Activated naive CD4-positive, alpha-beta T cell treated with anti-CD3 and anti-CD28 coated beads, Interleukin-2, amount 50 U/mL, for 72 hours (primary cell): ENCODE data around the gene RFPL4A. TPM values are rescaled to one million over a fixed set of nuclear protein-coding genes. Genes with fewer than 3 reads are reported as not detected.
"Not testable (repeated sequence)": the region's sequence is repeated elsewhere in the genome, so short reads cannot be mapped to it uniquely, and the experiment has no call there.

Experiments used
- ATAC-seq, 2 donors: fragments of 150-1000 bp; cut with Tn5 transposase; 2 replicates each; pipeline ENCODE4 v1.10.0; 2021; ENCODE audit warnings: mild to moderate bottlenecking in 2 of 2, moderate library complexity in 2 of 2
- DNase-seq, 2 donors: peaks; one replicate each; pipeline ENCODE4 v3.0.0; 2021 to 2022; ENCODE audit warnings: low spot score in 2 of 2
- H3K27ac Mint-ChIP-seq, 2 donors: one replicate each; pipeline ENCODE4 v1.8.0; 2022; ENCODE audit warnings: mild to moderate bottlenecking in 2 of 2, mixed read lengths in 2 of 2
- H3K36me3 Mint-ChIP-seq, 2 donors: one replicate each; pipeline ENCODE4 v1.8.0; 2022; ENCODE audit warnings: mixed read lengths in 2 of 2
- H3K9me3 Mint-ChIP-seq, 2 donors: one replicate each; pipeline ENCODE4 v1.8.0; 2022; ENCODE audit warnings: mixed read lengths in 2 of 2
- total RNA-seq, 2 donors: library from RNA; stranded (reverse); gene quantifications; one replicate each; pipeline ENCODE4 v1.2.3, GENCODE V29; 2022

RFPL4A gene
- total RNA-seq, 2 donors from 2014 or later = not detected

GRCh38 chr19:55769632-55770031, 10.7 kb downstream of the RFPL4A start:
- ATAC-seq, H3K27ac Mint-ChIP-seq, DNase-seq: not testable (repeated sequence)
- peaks cover 13 to 14% of the 10 kb centered on the region in 2 donors for H3K9me3 Mint-ChIP-seq
- peaks cover 6 to 10% of the 10 kb centered on the region in 2 donors for H3K36me3 Mint-ChIP-seq

GRCh38 chr19:55777528-55777927, 18.6 kb downstream of the RFPL4A start:
- no peaks in the 10 kb centered on the region for H3K36me3 Mint-ChIP-seq
- peak in 1 of 2 donors; percentile 15 for DNase-seq
- no peak overlapping the region for H3K27ac Mint-ChIP-seq
- ATAC-seq = no peak
- H3K9me3 Mint-ChIP-seq = peaks cover 0 to 4% of the 10 kb centered on the region in 2 donors

DNA sequence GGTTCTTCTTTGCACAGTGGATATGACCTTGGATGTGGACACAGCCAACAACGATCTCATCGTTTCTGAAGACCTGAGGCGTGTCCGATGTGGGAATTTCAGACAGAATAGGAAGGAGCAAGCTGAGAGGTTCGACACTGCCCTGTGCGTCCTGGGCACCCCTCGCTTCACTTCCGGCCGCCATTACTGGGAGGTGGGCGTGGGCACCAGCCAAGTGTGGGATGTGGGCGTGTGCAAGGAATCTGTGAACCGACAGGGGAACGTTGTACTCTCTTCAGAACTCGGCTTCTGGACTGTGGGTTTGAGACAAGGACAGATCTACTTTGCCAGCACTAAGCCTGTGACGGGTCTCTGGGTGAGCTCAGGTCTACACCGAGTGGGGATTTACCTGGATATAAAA, 19.4 kb downstream of the RFPL4A start:
- Mint-ChIP-seq H3K27ac (no peak overlapping the region), H3K9me3 (peaks cover 0 to 4% of the 10 kb centered on the region in 2 donors), H3K36me3 (no peaks in the 10 kb centered on the region)
- no peak for ATAC-seq
- no peak for DNase-seq

- Mint-ChIP-seq H3K36me3 (no peaks in the 10 kb centered on the region), H3K9me3 (peaks cover 0 to 4% of the 10 kb centered on the region in 2 donors), H3K27ac (no peak overlapping the region)
- DNase-seq (no peak), ATAC-seq (no peak)
Measured at GRCh38 chr19:55781112-55781511, 22.2 kb downstream of the RFPL4A start.

GRCh38 chr19:55795021-55795420, 36.1 kb downstream of the RFPL4A start:
- Mint-ChIP-seq H3K27ac (no peak overlapping the region), H3K9me3 (peaks cover 5 to 8% of the 10 kb centered on the region in 2 donors), H3K36me3 (no peaks in the 10 kb centered on the region)
- DNase-seq (no peak), ATAC-seq (no peak)

GRCh38 chr19:55801416-55801815, 42.5 kb downstream of the RFPL4A start:
- peaks cover 13 to 19% of the 10 kb centered on the region in 2 donors for H3K9me3 Mint-ChIP-seq
- ATAC-seq = no peak
- no peak for DNase-seq
- peaks cover 7 to 8% of the 10 kb centered on the region in 2 donors for H3K36me3 Mint-ChIP-seq
- H3K27ac Mint-ChIP-seq = no peak overlapping the region

- H3K9me3 Mint-ChIP-seq = peaks cover 20 to 25% of the 10 kb centered on the region in 2 donors
- DNase-seq = no peak
- H3K27ac Mint-ChIP-seq = no peak overlapping the region
- ATAC-seq = no peak
- H3K36me3 Mint-ChIP-seq = peaks cover 11 to 14% of the 10 kb centered on the region in 2 donors
Measured at GRCh38 chr19:55802281-55802680, 43.4 kb downstream of the RFPL4A start.

- ATAC-seq (peak; percentile 81 to 85), DNase-seq (peak in 1 of 2 donors; percentile 23)
- peaks cover 18 to 29% of the 10 kb centered on the region in 2 donors for H3K36me3 Mint-ChIP-seq
- H3K27ac Mint-ChIP-seq = no peak overlapping the region
- peaks cover 18% of the 10 kb centered on the region in 2 donors for H3K9me3 Mint-ChIP-seq
Measured at GRCh38 chr19:55809381-55810058, 50.6 kb downstream of the RFPL4A start.

DNA sequence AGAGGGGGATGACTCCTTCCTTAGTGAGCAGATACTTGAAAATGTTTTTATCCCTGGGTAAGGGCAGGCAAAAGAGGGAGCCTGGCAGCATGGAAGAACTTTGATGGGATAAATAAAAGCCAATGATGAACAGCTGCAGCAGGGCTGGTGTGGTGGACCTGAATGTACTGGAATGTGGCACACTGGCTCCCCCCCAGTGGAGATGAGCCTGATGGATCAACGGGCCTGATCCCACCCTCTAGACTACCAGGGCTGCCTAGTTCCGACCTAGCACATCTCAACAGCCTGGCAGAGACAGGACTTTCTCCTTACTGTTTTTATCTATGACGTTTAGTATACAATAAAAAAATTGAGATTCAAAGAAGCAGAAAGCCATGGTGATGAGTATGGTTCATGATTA, 52.4 kb downstream of the RFPL4A start:
- peaks cover 11 to 22% of the 10 kb centered on the region in 2 donors for H3K36me3 Mint-ChIP-seq
- DNase-seq = no peak
- H3K9me3 Mint-ChIP-seq = peaks cover 11 to 14% of the 10 kb centered on the region in 2 donors
- ATAC-seq = no peak
- no peak overlapping the region for H3K27ac Mint-ChIP-seq

DNA sequence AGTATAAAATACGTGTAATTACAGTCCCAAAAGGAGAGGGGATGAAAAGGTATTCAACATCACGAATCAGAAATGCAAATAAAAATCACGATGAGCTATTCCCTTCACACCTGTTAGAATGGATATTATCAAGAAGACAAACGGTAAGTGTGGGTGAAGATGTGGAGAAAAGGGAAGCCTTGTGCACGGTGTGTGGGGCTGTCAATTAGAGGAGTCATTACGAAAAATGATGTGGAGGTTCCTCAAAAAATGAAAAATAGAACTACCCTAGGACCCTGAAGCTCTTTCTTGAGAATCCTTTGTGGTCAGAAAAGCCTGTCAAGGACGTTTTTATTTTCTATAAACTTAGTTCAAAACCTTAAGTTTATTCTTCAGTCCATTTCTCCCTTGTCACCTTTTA, 53.6 kb downstream of the RFPL4A start:
- Mint-ChIP-seq H3K27ac (no peak overlapping the region), H3K36me3 (peaks cover 7 to 15% of the 10 kb centered on the region in 2 donors), H3K9me3 (peaks cover 4 to 6% of the 10 kb centered on the region in 2 donors)
- ATAC-seq (no peak), DNase-seq (no peak)

Other genes with a start within 250 kb of the RFPL4A start
- not detected for gene SBK2, start 222.0 kb upstream of the RFPL4A start, total RNA-seq
- not detected for gene SBK3, start 213.6 kb upstream of the RFPL4A start, total RNA-seq
- 10 to 100 TPM in 1 of 2 donors, 1 to 10 TPM in 1; 8.7 to 10.1 TPM for gene ZNF579, start 178.2 kb upstream of the RFPL4A start, total RNA-seq
- 10 to 100 TPM; 10.2 to 12.3 TPM for gene FIZ1, start 159.6 kb upstream of the RFPL4A start, total RNA-seq
- gene ZNF524, start 158.8 kb upstream of the RFPL4A start, total RNA-seq = 10 to 100 TPM; 21.4 to 29.7 TPM
- gene ZNF865, start 153.4 kb upstream of the RFPL4A start, total RNA-seq = 10 to 100 TPM; 13.7 to 15.5 TPM
- gene ZNF784, start 134.5 kb upstream of the RFPL4A start, total RNA-seq = 1 to 10 TPM; 3.6 to 3.9 TPM
- 10 to 100 TPM; 18.2 to 33.9 TPM for gene ZNF580, start 118.1 kb upstream of the RFPL4A start, total RNA-seq
- 10 to 100 TPM; 39.9 to 40.0 TPM for gene ZNF581, start 115.4 kb upstream of the RFPL4A start, total RNA-seq
- gene CCDC106, start 110.9 kb upstream of the RFPL4A start, total RNA-seq = 10 to 100 TPM in 1 of 2 donors, 1 to 10 TPM in 1; 2.9 to 13.6 TPM
- gene U2AF2, start 104.1 kb upstream of the RFPL4A start, total RNA-seq = 100 to 1,000 TPM; 270 to 312 TPM
- 10 to 100 TPM; 23.1 to 46.4 TPM for gene EPN1, start 83.9 kb upstream of the RFPL4A start, total RNA-seq
- gene NLRP9, start 20.7 kb upstream of the RFPL4A start, total RNA-seq = under 1 TPM in 1 of 2 donors, not detected in 1; 0.09 TPM
- gene RFPL4AL1, start 10.0 kb downstream of the RFPL4A start, total RNA-seq = not detected
- under 1 TPM in 1 of 2 donors, not detected in 1; 0.08 TPM for gene NLRP11, start 72.9 kb downstream of the RFPL4A start, total RNA-seq
- not detected for gene NLRP4, start 77.4 kb downstream of the RFPL4A start, total RNA-seq
- not detected for gene NLRP13, start 173.2 kb downstream of the RFPL4A start, total RNA-seq
- gene NLRP8, start 188.7 kb downstream of the RFPL4A start, total RNA-seq = not detected
- not detected for gene NLRP5, start 227.7 kb downstream of the RFPL4A start, total RNA-seq